LoVo (cell line): ENCODE measurements around the gene RAMP2.

Source experiments
- DNase-seq: peaks from one replicate; pipeline ENCODE4 v3.0.0-alpha.2; 2016; ENCODE audit warnings: low spot score

RAMP2 gene

GRCh38 chr17:42795061-42795460, 34.0 kb downstream of the RAMP2 start:
- no peak for DNase-seq

GRCh38 chr17:42795465-42795864, 34.4 kb downstream of the RAMP2 start:
- DNase-seq: no peak

- DNase-seq: no peak
These were observed 35.2 kb downstream of the RAMP2 start for GRCh38 chr17:42796066-42796758.

GRCh38 chr17:42797067-42798007, 36.3 kb downstream of the RAMP2 start:
- peak; percentile 77 for DNase-seq

- no peak for DNase-seq
These were observed 37.0 kb downstream of the RAMP2 start for GRCh38 chr17:42798011-42798382.

- DNase-seq: peak; percentile 89
These were observed 37.7 kb downstream of the RAMP2 start, which contains the start of the genes CNTD1 and COA3 for GRCh38 chr17:42798383-42799380. Gene CNTD1, plus strand, starts transcription at chr17:42798861. Its CDS starts 207 bp downstream, at chr17:42799068. Gene COA3, minus strand, starts transcription at chr17:42798704. Its CDS starts 23 bp downstream, at chr17:42798681.

- DNase-seq: peak; percentile 41
These were observed 42.3 kb downstream of the RAMP2 start for GRCh38 chr17:42803074-42803883.

GRCh38 chr17:42804918-42805367, 43.9 kb downstream of the RAMP2 start:
- no peak for DNase-seq

GRCh38 chr17:42806249-42806648, 45.2 kb downstream of the RAMP2 start:
- DNase-seq: no peak

GRCh38 chr17:42809250-42809649, 48.2 kb downstream of the RAMP2 start:
- no peak for DNase-seq
